Ovary (tissue), 3 donors: Measurements from ENCODE around the gene ABTB2.

Source experiments
- EP300 ChIP-seq: sonication (generic); formaldehyde crosslinking; IDR thresholded peaks from one replicate; pipeline ENCODE4 v1.6.1; 2017; ENCODE audit warnings: antibody characterized with exemption
- POLR2A ChIP-seq: fragments of 450-650 bp; IDR thresholded peaks from one replicate; pipeline ENCODE4 v1.6.1; 2017; ENCODE audit warnings: antibody characterized with exemption, mild to moderate bottlenecking, moderate library complexity
- TF ChIP-seq, protein P1 (sequence below), 3 donors: fragments of 450-650 bp in 2 of 3; fragments of 200-600 bp in 1 of 3; IDR thresholded peaks; one replicate each; pipeline versions ENCODE4 v1.5.1 to v1.8.0; 2016 to 2022; ENCODE audit warnings: antibody characterized with exemption in 3 of 3, mild to moderate bottlenecking in 1 of 3
- donor health status: DM: no; HTN: no; CAD: no.

- TF ChIP-seq, protein P1, sequence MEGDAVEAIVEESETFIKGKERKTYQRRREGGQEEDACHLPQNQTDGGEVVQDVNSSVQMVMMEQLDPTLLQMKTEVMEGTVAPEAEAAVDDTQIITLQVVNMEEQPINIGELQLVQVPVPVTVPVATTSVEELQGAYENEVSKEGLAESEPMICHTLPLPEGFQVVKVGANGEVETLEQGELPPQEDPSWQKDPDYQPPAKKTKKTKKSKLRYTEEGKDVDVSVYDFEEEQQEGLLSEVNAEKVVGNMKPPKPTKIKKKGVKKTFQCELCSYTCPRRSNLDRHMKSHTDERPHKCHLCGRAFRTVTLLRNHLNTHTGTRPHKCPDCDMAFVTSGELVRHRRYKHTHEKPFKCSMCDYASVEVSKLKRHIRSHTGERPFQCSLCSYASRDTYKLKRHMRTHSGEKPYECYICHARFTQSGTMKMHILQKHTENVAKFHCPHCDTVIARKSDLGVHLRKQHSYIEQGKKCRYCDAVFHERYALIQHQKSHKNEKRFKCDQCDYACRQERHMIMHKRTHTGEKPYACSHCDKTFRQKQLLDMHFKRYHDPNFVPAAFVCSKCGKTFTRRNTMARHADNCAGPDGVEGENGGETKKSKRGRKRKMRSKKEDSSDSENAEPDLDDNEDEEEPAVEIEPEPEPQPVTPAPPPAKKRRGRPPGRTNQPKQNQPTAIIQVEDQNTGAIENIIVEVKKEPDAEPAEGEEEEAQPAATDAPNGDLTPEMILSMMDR (IDR thresholded peaks at IDR 0.05): no peak
- TF ChIP-seq POLR2A: no peak
- no peak for TF ChIP-seq EP300
Observed at GRCh38 chr11:34343686-34344085, 14.1 kb downstream of the ABTB2 start.
